Germinal center (tissue), 1 donor: ENCODE measurements around the gene SLC27A1.
"Not testable (repeated sequence)": the region's sequence is repeated elsewhere in the genome, so short reads cannot be mapped to it uniquely, and the experiment has no call there.

Source experiments
- DNase-seq: peaks from one replicate; pipeline ENCODE4 v3.0.0; 2012; ENCODE audit warnings: mixed read lengths, low spot score

Gene SLC27A1

GRCh38 chr19:17487284-17488121 is 17.2 kb downstream of the SLC27A1 start:
- no peak for DNase-seq

- peak; percentile 79 for DNase-seq
Observed at GRCh38 chr19:17488593-17489391, 18.5 kb downstream of the SLC27A1 start.

GRCh38 chr19:17489392-17490030 is 19.2 kb downstream of the SLC27A1 start:
- no peak for DNase-seq

GRCh38 chr19:17490411-17490810 is 20.1 kb downstream of the SLC27A1 start:
- DNase-seq: no peak

GRCh38 chr19:17491287-17491686 is 21.0 kb downstream of the SLC27A1 start:
- no peak for DNase-seq

- no peak for DNase-seq
Observed at GRCh38 chr19:17495639-17496296, 25.4 kb downstream of the SLC27A1 start.

GRCh38 chr19:17496337-17496997 is 26.1 kb downstream of the SLC27A1 start:
- peak; percentile 87 for DNase-seq

- DNase-seq: no peak
Observed at GRCh38 chr19:17497149-17497798, 26.9 kb downstream of the SLC27A1 start.

- DNase-seq: not testable (repeated sequence)
Observed at GRCh38 chr19:17499025-17499424, 28.7 kb downstream of the SLC27A1 start.

GRCh38 chr19:17499648-17500446 is 29.5 kb downstream of the SLC27A1 start:
- no peak for DNase-seq

- DNase-seq: no peak
Observed at GRCh38 chr19:17500447-17501198, 30.3 kb downstream of the SLC27A1 start.

- DNase-seq: no peak
Observed at GRCh38 chr19:17503240-17503639, 32.9 kb downstream of the SLC27A1 start.

- no peak for DNase-seq
Observed at GRCh38 chr19:17504030-17504429, 33.7 kb downstream of the SLC27A1 start.

- DNase-seq: no peak
Observed at GRCh38 chr19:17504456-17504855, 34.1 kb downstream of the SLC27A1 start.

- no peak for DNase-seq
Observed at GRCh38 chr19:17505223-17505622, 34.9 kb downstream of the SLC27A1 start.

GRCh38 chr19:17506745-17507144 is 36.4 kb downstream of the SLC27A1 start:
- no peak for DNase-seq

- DNase-seq: not testable (repeated sequence)
Observed at GRCh38 chr19:17508558-17508933, 38.2 kb downstream of the SLC27A1 start.

- no peak for DNase-seq
Observed at GRCh38 chr19:17510220-17510993, 40.1 kb downstream of the SLC27A1 start.
